ENCODE data around the gene FTSJ3.
"Not testable (repeated sequence)": the region's sequence is repeated elsewhere in the genome, so short reads cannot be mapped to it uniquely, and the experiment has no call there.

- not testable (repeated sequence) for TF ChIP-seq EZH2phosphoT487 (conservative IDR thresholded peaks at IDR 0.05; ENCODE audit: low read length); CTCF (IDR thresholded peaks at IDR 0.05; ENCODE audit: insufficient read depth, low read length, poor library complexity, severe bottlenecking)
Measured at GRCh38 chr17:63871646-63872365, 44.3 kb upstream of the FTSJ3 start.
